ENCODE measurements around the gene CHCHD5. TPM values are rescaled to one million over a fixed set of nuclear protein-coding genes. Genes with fewer than 3 reads are reported as not detected.

The CHCHD5 gene
- total RNA-seq, 1 experiment from 2014 or later, result 33.2 TPM

GRCh38 chr2:112629823-112630222, 45.4 kb downstream of the CHCHD5 start:
- H3K4me1 Mint-ChIP-seq, result peaks cover 26% of the 10 kb centered on the region
- no peak overlapping the region for H3K27ac Mint-ChIP-seq
- no peak for TF ChIP-seq GABPB1 (CRISPR knock-in tag; IDR thresholded peaks at IDR 0.05)
- TF ChIP-seq NR1H2 (CRISPR knock-in tag; IDR thresholded peaks at IDR 0.05), result no peak
- TF ChIP-seq IRF1 (CRISPR knock-in tag; IDR thresholded peaks at IDR 0.05), result no peak
- TF ChIP-seq NR3C1 (CRISPR knock-in tag; conservative IDR thresholded peaks at IDR 0.05; ENCODE audit: low read depth), result no peak
- CTCF ChIA-PET, result interaction anchor here (0.7 to 9.5 kb wide), 5 partner anchors 10 to 312 kb away, joined by 3 to 143 read pairs (median 9); partner anchors contain the start of gene SLC20A1
- H3K4me3 Mint-ChIP-seq, result no peak overlapping the region
- POLR2A ChIA-PET, result no interaction called here
- H3K36me3 Mint-ChIP-seq, result no peaks in the 10 kb centered on the region
- H3K27me3 Mint-ChIP-seq (ENCODE audit: low read depth), result no peaks in the 10 kb centered on the region; the same call in 1 of the 2 replicates
- no peak for DNase-seq (ENCODE audit: low spot score)
- H3K9me3 Mint-ChIP-seq, result no peaks in the 10 kb centered on the region
- no peak for ATAC-seq

GRCh38 chr2:112630268-112630667, 45.9 kb downstream of the CHCHD5 start:
- POLR2A ChIA-PET, result no interaction called here
- ATAC-seq, result no peak
- Mint-ChIP-seq H3K27ac (no peak overlapping the region), H3K36me3 (no peaks in the 10 kb centered on the region), H3K27me3 (ENCODE audit: low read depth) (no peaks in the 10 kb centered on the region; the same call in 1 of the 2 replicates), H3K4me3 (no peak overlapping the region), H3K4me1 (peaks cover 26% of the 10 kb centered on the region), H3K9me3 (no peaks in the 10 kb centered on the region)
- CTCF ChIA-PET, result interaction anchor here (0.7 to 9.5 kb wide), 6 partner anchors 10 to 312 kb away, joined by 3 to 143 read pairs (median 11); partner anchors contain the start of gene SLC20A1
- no peak for DNase-seq (ENCODE audit: low spot score)
- TF ChIP-seq RELA (CRISPR knock-in tag; IDR thresholded peaks at IDR 0.05; ENCODE audit: borderline replicate concordance) (no peak), PRDM15 (CRISPR knock-in tag; IDR thresholded peaks at IDR 0.05) (no peak), RORB (CRISPR knock-in tag; IDR thresholded peaks at IDR 0.05) (no peak), ZNF317 (CRISPR knock-in tag; IDR thresholded peaks at IDR 0.05; ENCODE audit: borderline replicate concordance, low read depth) (no peak), USF2 (CRISPR knock-in tag; IDR thresholded peaks at IDR 0.05) (no peak), TEAD1 (CRISPR knock-in tag; IDR thresholded peaks at IDR 0.05) (no peak), CREM (CRISPR knock-in tag; IDR thresholded peaks at IDR 0.05) (no peak), ZNF512 (CRISPR knock-in tag; IDR thresholded peaks at IDR 0.05; ENCODE audit: borderline replicate concordance) (no peak), CBFB (CRISPR knock-in tag; IDR thresholded peaks at IDR 0.05; ENCODE audit: low read depth) (no peak), ATF3 (CRISPR knock-in tag; conservative IDR thresholded peaks at IDR 0.05) (no peak), ATF1 (CRISPR knock-in tag; IDR thresholded peaks at IDR 0.05) (no peak)
- TF ChIP-seq, protein P1, sequence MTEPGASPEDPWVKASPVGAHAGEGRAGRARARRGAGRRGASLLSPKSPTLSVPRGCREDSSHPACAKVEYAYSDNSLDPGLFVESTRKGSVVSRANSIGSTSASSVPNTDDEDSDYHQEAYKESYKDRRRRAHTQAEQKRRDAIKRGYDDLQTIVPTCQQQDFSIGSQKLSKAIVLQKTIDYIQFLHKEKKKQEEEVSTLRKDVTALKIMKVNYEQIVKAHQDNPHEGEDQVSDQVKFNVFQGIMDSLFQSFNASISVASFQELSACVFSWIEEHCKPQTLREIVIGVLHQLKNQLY (CRISPR knock-in tag; IDR thresholded peaks at IDR 0.05), result no peak
- TF ChIP-seq, protein P2, sequence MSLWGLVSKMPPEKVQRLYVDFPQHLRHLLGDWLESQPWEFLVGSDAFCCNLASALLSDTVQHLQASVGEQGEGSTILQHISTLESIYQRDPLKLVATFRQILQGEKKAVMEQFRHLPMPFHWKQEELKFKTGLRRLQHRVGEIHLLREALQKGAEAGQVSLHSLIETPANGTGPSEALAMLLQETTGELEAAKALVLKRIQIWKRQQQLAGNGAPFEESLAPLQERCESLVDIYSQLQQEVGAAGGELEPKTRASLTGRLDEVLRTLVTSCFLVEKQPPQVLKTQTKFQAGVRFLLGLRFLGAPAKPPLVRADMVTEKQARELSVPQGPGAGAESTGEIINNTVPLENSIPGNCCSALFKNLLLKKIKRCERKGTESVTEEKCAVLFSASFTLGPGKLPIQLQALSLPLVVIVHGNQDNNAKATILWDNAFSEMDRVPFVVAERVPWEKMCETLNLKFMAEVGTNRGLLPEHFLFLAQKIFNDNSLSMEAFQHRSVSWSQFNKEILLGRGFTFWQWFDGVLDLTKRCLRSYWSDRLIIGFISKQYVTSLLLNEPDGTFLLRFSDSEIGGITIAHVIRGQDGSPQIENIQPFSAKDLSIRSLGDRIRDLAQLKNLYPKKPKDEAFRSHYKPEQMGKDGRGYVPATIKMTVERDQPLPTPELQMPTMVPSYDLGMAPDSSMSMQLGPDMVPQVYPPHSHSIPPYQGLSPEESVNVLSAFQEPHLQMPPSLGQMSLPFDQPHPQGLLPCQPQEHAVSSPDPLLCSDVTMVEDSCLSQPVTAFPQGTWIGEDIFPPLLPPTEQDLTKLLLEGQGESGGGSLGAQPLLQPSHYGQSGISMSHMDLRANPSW (CRISPR knock-in tag; conservative IDR thresholded peaks at IDR 0.05; ENCODE audit: low read depth), result no peak
- TF ChIP-seq, protein P3, sequence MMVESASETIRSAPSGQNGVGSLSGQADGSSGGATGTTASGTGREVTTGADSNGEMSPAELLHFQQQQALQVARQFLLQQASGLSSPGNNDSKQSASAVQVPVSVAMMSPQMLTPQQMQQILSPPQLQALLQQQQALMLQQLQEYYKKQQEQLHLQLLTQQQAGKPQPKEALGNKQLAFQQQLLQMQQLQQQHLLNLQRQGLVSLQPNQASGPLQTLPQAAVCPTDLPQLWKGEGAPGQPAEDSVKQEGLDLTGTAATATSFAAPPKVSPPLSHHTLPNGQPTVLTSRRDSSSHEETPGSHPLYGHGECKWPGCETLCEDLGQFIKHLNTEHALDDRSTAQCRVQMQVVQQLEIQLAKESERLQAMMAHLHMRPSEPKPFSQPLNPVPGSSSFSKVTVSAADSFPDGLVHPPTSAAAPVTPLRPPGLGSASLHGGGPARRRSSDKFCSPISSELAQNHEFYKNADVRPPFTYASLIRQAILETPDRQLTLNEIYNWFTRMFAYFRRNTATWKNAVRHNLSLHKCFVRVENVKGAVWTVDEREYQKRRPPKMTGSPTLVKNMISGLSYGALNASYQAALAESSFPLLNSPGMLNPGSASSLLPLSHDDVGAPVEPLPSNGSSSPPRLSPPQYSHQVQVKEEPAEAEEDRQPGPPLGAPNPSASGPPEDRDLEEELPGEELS (CRISPR knock-in tag; IDR thresholded peaks at IDR 0.05), result no peak
- TF ChIP-seq, protein P4, sequence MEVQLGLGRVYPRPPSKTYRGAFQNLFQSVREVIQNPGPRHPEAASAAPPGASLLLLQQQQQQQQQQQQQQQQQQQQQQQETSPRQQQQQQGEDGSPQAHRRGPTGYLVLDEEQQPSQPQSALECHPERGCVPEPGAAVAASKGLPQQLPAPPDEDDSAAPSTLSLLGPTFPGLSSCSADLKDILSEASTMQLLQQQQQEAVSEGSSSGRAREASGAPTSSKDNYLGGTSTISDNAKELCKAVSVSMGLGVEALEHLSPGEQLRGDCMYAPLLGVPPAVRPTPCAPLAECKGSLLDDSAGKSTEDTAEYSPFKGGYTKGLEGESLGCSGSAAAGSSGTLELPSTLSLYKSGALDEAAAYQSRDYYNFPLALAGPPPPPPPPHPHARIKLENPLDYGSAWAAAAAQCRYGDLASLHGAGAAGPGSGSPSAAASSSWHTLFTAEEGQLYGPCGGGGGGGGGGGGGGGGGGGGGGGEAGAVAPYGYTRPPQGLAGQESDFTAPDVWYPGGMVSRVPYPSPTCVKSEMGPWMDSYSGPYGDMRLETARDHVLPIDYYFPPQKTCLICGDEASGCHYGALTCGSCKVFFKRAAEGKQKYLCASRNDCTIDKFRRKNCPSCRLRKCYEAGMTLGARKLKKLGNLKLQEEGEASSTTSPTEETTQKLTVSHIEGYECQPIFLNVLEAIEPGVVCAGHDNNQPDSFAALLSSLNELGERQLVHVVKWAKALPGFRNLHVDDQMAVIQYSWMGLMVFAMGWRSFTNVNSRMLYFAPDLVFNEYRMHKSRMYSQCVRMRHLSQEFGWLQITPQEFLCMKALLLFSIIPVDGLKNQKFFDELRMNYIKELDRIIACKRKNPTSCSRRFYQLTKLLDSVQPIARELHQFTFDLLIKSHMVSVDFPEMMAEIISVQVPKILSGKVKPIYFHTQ (CRISPR knock-in tag; IDR thresholded peaks at IDR 0.05), result no peak

Data from WTC11 (cell line).